Nucleus accumbens (tissue), 56 donors: ENCODE results near the gene HBA1.
"Not testable (repeated sequence)": the region's sequence is repeated elsewhere in the genome, so short reads cannot be mapped to it uniquely, and the experiment has no call there.

Experiments
- DNase-seq, 56 donors: peaks; one replicate each; lab custom pipeline; 2025; lab: John Stamatoyannopoulos, UW

Gene HBA1

DNA sequence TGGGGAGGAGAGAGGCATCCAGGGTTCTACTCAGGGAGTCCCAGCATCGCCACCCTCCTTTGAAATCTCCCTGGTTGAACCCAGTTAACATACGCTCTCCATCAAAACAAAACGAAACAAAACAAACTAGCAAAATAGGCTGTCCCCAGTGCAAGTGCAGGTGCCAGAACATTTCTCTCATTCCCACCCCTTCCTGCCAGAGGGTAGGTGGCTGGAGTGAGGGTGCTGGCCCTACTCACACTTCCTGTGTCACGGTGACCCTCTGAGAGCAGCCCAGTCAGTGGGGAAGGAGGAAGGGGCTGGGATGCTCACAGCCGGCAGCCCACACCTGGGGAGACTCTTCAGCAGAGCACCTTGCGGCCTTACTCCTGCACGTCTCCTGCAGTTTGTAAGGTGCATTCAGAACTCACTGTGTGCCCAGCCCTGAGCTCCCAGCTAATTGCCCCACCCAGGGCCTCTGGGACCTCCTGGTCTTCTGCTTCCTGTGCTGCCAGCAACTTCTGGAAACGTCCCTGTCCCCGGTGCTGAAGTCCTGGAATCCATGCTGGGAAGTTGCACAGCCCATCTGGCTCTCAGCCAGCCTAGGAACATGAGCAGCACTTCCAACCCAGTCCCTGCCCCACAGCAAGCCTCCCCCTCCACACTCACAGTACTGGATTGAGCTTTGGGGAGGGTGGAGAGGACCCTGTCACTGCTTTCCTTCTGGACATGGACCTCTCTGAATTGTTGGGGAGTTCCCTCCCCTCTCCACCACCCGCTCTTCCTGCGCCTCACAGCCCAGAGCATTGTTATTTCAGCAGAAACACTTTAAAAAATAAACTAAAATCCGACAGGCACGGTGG, 2.3 kb upstream of the HBA1 start:
- DNase-seq = not testable (repeated sequence)

DNA sequence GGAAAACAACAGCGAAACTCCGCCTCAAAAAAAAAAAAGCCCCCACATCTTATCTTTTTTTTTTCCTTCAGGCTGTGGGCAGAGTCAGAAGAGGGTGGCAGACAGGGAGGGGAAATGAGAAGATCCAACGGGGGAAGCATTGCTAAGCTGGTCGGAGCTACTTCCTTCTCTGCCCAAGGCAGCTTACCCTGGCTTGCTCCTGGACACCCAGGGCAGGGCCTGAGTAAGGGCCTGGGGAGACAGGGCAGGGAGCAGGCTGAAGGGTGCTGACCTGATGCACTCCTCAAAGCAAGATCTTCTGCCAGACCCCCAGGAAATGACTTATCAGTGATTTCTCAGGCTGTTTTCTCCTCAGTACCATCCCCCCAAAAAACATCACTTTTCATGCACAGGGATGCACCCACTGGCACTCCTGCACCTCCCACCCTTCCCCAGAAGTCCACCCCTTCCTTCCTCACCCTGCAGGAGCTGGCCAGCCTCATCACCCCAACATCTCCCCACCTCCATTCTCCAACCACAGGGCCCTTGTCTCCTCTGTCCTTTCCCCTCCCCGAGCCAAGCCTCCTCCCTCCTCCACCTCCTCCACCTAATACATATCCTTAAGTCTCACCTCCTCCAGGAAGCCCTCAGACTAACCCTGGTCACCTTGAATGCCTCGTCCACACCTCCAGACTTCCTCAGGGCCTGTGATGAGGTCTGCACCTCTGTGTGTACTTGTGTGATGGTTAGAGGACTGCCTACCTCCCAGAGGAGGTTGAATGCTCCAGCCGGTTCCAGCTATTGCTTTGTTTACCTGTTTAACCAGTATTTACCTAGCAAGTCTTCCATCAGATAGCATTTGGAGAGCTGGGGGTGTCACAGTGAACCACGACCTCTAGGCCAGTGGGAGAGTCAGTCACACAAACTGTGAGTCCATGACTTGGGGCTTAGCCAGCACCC, 1.2 kb upstream of the HBA1 start:
- DNase-seq = no peak

DNA sequence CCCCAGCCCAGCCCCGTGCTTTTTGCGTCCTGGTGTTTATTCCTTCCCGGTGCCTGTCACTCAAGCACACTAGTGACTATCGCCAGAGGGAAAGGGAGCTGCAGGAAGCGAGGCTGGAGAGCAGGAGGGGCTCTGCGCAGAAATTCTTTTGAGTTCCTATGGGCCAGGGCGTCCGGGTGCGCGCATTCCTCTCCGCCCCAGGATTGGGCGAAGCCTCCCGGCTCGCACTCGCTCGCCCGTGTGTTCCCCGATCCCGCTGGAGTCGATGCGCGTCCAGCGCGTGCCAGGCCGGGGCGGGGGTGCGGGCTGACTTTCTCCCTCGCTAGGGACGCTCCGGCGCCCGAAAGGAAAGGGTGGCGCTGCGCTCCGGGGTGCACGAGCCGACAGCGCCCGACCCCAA, 474 bp upstream of the HBA1 start:
- not testable (repeated sequence) for DNase-seq

DNA sequence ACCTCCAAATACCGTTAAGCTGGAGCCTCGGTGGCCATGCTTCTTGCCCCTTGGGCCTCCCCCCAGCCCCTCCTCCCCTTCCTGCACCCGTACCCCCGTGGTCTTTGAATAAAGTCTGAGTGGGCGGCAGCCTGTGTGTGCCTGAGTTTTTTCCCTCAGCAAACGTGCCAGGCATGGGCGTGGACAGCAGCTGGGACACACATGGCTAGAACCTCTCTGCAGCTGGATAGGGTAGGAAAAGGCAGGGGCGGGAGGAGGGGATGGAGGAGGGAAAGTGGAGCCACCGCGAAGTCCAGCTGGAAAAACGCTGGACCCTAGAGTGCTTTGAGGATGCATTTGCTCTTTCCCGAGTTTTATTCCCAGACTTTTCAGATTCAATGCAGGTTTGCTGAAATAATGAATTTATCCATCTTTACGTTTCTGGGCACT, 928 bp downstream of the HBA1 start:
- no peak for DNase-seq

DNA sequence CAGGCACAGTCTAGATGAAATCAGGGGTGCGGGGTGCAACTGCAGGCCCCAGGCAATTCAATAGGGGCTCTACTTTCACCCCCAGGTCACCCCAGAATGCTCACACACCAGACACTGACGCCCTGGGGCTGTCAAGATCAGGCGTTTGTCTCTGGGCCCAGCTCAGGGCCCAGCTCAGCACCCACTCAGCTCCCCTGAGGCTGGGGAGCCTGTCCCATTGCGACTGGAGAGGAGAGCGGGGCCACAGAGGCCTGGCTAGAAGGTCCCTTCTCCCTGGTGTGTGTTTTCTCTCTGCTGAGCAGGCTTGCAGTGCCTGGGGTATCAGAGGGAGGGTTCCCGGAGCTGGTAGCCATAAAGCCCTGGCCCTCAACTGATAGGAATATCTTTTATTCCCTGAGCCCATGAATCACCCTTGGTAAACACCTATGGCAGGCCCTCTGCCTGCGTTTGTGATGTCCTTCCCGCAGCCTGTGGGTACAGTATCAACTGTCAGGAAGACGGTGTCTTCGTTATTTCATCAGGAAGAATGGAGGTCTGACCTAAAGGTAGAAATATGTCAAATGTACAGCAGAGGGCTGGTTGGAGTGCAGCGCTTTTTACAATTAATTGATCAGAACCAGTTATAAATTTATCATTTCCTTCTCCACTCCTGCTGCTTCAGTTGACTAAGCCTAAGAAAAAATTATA, 1.6 kb downstream of the HBA1 start:
- no peak for DNase-seq

DNA sequence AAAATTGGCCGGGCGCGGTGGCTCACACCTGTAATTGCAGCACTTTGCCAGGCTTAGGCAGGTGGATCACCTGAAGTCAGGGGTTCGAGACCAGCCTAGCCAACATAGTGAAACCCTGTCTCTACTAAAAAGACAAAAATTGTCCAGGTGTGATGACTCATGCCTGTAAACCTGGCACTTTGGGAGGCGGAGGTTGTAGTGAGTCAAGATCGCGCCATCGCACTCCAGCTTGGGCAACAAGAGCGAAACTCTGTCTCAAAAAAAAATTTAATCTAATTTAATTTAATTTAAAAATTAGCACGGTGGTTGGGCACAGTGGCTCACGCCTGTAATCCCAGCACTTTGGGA, 2.2 kb downstream of the HBA1 start:
- DNase-seq = no peak

DNA sequence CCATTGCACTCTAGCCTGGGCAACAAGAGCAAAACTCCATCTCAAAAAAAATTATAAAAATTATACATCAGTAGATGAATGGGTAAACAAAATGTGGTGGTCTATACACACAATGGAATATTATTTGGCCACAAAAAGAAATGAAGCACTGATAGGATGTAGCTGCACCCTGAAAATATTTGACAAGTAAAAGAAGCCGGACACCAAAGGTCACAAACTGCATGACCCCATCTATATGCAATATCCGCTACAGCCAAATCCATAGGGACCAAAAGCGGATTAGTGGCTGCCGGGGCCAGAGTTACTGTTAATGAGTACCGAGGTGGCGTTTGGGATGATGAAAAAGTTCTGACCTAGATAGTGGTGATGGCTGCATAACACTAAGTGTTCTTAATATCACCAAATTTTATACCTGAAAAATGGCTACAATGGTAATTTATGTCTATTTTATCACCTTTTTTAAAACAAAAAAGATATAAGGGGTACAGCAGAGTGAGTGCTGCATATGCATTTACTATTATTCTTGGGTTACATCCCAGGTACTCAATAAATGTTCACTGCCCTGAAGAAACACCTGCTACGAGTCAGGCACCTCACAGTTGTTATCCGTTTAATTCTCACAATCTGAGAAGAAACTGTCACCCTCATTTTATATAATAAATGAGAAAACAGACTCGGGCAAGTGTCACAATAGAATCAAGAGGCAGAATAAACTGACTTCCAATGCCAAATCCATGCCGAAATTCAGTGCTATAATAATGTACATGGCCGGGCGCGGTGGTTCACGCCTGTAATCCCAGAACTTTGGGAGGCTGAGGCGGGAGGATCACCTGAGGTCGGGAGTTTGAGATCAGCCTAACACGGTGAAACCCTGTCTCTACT, 3.0 kb downstream of the HBA1 start:
- no peak for DNase-seq

DNA sequence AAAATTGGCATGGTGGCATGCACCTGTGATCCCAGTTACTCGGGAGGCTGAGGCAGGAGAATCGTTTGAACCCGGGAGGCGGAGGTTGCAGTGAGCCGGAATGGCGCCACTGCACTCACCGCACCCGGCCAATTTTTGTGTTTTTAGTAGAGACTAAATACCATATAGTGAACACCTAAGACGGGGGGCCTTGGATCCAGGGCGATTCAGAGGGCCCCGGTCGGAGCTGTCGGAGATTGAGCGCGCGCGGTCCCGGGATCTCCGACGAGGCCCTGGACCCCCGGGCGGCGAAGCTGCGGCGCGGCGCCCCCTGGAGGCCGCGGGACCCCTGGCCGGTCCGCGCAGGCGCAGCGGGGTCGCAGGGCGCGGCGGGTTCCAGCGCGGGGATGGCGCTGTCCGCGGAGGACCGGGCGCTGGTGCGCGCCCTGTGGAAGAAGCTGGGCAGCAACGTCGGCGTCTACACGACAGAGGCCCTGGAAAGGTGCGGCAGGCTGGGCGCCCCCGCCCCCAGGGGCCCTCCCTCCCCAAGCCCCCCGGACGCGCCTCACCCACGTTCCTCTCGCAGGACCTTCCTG, 3.7 kb downstream of the HBA1 start, which contains the start of gene HBQ1:
Gene HBQ1 (plus strand): TSS at position 359 of the 575 bp plus-strand sequence. CDS start 28 bp downstream, at position 387.
- peak in 3 of 56 donors; percentile 9 to 27 (median 16) for DNase-seq

DNA sequence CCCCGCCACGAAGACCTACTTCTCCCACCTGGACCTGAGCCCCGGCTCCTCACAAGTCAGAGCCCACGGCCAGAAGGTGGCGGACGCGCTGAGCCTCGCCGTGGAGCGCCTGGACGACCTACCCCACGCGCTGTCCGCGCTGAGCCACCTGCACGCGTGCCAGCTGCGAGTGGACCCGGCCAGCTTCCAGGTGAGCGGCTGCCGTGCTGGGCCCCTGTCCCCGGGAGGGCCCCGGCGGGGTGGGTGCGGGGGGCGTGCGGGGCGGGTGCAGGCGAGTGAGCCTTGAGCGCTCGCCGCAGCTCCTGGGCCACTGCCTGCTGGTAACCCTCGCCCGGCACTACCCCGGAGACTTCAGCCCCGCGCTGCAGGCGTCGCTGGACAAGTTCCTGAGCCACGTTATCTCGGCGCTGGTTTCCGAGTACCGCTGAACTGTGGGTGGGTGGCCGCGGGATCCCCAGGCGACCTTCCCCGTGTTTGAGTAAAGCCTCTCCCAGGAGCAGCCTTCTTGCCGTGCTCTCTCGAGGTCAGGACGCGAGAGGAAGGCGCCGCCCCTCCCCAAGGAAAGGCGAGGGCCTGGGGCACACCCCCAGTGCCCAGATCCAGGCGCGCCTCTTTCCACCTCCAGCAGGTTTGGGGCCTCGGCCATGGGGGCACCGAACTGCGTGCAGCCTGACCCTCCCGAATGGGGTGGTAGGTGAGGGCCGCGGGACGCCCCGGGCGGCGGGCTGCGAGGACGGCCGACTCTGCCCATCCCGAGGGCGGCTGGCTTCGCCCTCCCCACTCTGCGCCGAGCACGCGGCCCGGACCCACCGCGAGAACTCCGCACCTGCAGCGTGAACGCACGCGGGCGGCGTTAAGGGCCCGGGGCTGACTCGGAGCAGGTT, 4.4 kb downstream of the HBA1 start:
- DNase-seq = peak in 26 of 56 donors; percentile 11 to 75 (median 38)

DNA sequence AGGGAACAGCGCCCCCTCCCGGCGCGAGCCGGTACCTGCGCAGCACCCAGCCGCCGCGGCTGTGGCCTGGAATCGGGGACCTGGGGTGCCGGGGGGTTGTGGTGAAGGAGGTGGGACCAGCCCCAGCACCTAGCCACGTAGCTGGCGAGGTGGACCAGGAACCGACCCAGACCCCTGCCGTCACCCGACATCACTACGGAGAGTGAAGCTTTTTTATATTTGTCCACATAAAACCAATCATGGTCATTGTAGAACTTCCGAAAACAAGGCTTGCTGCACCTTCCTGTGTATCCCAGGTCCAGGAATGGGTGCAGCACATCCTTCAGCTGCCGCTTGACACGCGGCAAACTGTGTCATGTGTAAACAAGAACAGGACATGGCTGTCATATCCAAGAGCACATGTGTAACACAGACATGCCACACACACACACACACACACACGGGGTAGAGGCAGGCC, 5.1 kb downstream of the HBA1 start:
- DNase-seq = peak in 24 of 56 donors; percentile 8 to 79 (median 22)

DNA sequence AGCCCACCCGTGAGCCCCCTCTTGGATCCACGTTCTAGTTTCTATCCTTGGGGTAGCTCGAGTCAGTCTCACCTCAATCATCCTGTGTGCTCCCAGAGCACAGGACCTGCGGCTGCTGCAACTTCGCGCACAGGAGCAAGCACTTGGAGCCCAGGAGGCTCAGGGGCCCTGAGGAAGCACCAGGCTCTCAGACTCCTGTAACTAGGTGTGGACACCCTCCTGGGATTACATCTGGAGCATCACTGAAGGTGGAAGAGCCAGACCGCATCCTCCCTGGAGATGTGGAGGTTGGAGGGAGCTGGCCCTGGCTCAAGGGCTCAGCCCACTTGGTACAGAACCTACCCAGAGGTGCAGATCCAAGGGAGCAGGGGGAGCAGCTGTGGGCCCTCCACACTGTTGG, 6.5 kb downstream of the HBA1 start:
- no peak for DNase-seq

DNA sequence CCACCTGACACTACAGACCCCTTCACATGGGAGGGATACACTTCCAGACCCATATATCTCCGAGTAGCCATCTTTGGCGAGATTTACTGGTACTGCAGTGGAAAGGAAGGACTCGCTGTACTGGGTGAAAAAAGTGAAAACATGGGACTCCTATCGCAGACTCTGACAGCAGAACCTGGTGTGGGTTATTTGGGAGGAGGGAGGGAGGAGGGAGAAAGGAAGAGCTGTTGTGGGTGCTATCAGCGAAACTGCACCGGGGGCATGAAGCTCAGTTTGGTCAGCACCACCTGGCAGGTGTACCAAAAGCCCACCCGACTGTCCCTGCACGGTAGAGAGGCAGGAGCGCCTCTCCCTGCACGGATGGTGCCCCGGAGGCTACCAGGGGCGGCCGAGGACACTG, 8.7 kb downstream of the HBA1 start:
- DNase-seq = no peak

DNA sequence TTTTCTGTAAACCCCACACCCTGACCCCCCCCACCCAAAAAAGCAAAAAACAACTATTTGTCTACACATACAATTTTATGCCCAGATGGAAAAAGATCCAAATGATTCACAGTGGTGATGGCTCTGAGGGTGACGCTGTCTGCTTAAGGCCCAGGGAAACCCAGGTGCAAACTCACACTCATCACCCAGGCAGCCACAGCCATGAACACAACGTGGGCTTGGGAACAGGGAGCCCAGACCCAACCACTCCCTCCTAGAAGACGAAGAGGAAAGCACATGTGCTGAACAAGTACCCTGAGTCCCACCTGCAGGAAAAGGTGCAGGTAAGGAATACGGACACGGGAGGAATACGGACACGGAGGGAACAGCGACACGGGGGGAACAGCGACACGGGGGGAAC, 9.2 kb downstream of the HBA1 start:
- no peak for DNase-seq

DNA sequence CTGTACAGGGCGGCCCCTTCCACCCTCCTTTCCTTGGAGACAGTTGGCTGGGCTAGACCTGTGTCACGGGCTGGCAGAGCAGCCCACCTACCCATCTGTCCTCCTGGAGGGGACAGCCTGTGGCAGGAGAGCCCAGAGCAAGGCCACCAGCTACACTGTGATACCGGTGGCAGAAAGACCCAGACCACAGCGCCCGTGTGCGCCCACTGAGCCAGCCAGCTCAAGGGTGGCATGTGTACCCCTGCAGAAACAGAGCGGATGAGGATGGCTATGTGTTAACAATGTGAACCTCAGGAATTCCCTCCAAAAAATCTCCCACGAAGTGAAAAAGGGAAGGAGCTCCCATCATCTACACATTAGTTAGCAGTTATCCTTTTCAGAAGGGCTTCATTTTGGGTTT, 10.8 kb downstream of the HBA1 start:
- DNase-seq = no peak

DNA sequence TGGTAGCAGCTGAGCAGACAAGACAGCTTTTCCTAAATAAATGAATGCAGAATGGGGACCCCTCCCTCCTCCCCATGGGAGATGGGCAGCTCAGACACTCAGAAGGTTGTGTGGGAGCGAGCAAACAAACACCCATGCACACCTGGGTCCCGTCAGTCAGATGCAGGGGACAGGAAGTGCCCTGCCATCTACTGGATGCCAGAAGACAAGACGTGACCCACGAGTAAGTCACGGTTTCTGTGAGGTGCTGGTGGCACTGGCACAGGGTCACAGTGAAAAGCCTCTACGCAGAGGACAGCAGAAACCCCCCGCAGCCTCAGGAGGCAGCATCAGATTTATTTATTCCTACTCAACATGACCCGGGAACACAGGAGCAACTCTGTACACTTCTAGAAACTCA, 12.2 kb downstream of the HBA1 start:
- no peak for DNase-seq

DNA sequence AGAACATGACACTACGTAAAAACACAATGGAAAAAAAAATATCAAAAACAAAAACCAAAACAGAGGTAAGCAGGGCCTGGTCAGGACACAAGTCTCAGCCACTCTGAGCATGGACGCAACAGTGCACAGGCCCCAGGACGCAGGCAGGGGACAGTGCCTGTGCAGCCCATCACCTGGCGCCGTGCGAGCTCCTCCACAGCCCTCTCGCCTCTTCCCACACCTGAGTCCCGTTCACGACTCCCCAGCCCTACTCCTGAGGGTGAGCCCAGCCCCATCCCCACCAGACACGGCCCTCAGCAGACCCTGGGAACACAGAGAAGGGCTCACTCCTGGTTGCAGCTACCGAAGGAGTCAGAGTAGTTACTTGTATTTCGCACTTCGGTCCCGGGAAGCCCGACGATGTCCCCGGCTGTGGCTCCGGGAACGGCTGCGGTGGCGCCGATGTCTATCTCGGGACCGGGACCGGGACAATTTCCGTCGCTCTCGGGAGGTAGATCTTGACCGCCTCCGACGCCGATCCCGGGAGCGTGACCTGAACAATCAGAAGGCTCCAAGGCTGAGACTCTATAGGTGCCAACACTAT, 13.2 kb downstream of the HBA1 start:
- DNase-seq = no peak

DNA sequence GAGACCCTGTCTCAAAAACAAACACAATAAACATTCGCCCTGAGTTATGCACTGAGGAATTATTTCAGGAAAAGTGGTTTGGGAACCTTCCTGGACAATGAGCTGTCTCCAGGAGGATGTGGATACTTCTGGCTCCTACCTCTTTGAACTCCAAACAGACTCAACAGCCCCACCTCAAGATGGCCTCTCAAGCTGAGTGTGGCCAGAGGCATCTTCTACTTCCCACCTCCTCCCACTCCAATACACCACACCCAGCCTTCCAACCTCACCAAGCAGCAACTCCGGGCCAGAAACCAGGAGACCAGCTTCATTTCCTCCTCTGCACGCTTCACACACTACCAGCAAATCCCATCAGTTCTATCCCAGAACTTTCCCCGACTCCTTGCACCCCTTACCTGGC, 15.4 kb downstream of the HBA1 start:
- no peak for DNase-seq

DNA sequence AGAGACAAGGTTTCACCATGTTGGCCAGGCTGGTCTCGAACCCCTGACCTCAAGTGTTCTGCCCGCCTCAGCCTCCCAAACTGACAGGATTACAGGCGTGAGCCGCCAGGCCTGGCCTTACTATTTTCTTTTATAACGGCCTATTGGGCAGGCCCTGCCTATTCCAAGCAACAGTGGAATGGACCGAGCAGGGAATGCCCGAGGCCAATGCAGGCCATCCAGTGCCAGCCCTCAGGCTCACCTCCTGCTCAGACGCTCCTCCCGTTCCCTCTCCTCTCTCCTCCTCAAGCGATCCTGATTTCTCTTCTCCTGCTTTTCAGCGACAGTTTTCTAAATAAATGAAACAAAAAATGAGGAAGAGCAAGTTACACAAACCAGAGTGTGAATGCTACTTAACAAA, 16.2 kb downstream of the HBA1 start:
- no peak for DNase-seq
